Dendritic cell treated with granulocyte-macrophage colony-stimulating factor and Interleukin-4, amounts not matched to agents 40 ng/mL and 50 ng/mL, for 4 days (primary cell): Measurements from ENCODE around the gene SIGLEC9.
"Not testable (repeated sequence)": the region's sequence is repeated elsewhere in the genome, so short reads cannot be mapped to it uniquely, and the experiment has no call there.

Experiments
- H3K27ac Mint-ChIP-seq: one replicate; pipeline ENCODE4 v1.8.0; 2022; ENCODE audit warnings: mild to moderate bottlenecking, mixed read lengths
- H3K27me3 Mint-ChIP-seq: one replicate; pipeline ENCODE4 v1.8.0; 2022; ENCODE audit warnings: mild to moderate bottlenecking, mixed read lengths
- H3K36me3 Mint-ChIP-seq: one replicate; pipeline ENCODE4 v1.8.0; 2022; ENCODE audit warnings: low read depth, mixed read lengths
- H3K4me1 Mint-ChIP-seq: one replicate; pipeline ENCODE4 v1.8.0; 2022; ENCODE audit warnings: low read depth, mixed read lengths
- H3K4me3 Mint-ChIP-seq: one replicate; pipeline ENCODE4 v1.8.0; 2022; ENCODE audit warnings: mild to moderate bottlenecking, moderate library complexity, mixed read lengths
- H3K9me3 Mint-ChIP-seq: one replicate; pipeline ENCODE4 v1.8.0; 2022; ENCODE audit warnings: mixed read lengths
- intact Hi-C: fragments of 100-400 bp; cut with micrococcal nuclease; formaldehyde crosslinking; loops from one replicate; pipeline ENCODE4 v1.15.0; 2022

Gene SIGLEC9

GRCh38 chr19:51136851-51137551 is 12.3 kb downstream of the SIGLEC9 start:
- Mint-ChIP-seq H3K4me3 (peak overlapping the region; percentile 81), H3K27me3 (no peaks in the 10 kb centered on the region), H3K4me1 (peaks cover 90% of the 10 kb centered on the region), H3K36me3 (peaks cover 42% of the 10 kb centered on the region), H3K9me3 (no peaks in the 10 kb centered on the region), H3K27ac (peak overlapping the region; percentile 98)
- intact Hi-C loops = loop anchor here (2.0 kb wide), 2 partner anchors 14 to 28 kb away; partner anchors contain the start of gene CTU1

- Mint-ChIP-seq H3K9me3 (no peaks in the 10 kb centered on the region), H3K4me1 (peaks cover 91% of the 10 kb centered on the region), H3K27me3 (no peaks in the 10 kb centered on the region), H3K4me3 (peak overlapping the region; percentile 81), H3K27ac (peak overlapping the region; percentile 98), H3K36me3 (peaks cover 42% of the 10 kb centered on the region)
- intact Hi-C loops = loop anchor here (2.0 kb wide), 2 partner anchors 15 to 29 kb away; partner anchors contain the start of gene CTU1
Measured at GRCh38 chr19:51137792-51138425, 13.2 kb downstream of the SIGLEC9 start.

GRCh38 chr19:51138549-51138979 is 13.9 kb downstream of the SIGLEC9 start:
- H3K4me3 Mint-ChIP-seq = peak overlapping the region; percentile 81
- peaks cover 42% of the 10 kb centered on the region for H3K36me3 Mint-ChIP-seq
- H3K27me3 Mint-ChIP-seq = no peaks in the 10 kb centered on the region
- peak overlapping the region; percentile 98 for H3K27ac Mint-ChIP-seq
- H3K4me1 Mint-ChIP-seq = peaks cover 98% of the 10 kb centered on the region
- intact Hi-C loops = no loop called here
- H3K9me3 Mint-ChIP-seq = no peaks in the 10 kb centered on the region

- intact Hi-C loops = no loop called here
- no peaks in the 10 kb centered on the region for H3K27me3 Mint-ChIP-seq
- H3K9me3 Mint-ChIP-seq = no peaks in the 10 kb centered on the region
- peak overlapping the region; percentile 81 for H3K4me3 Mint-ChIP-seq
- peak overlapping the region; percentile 98 for H3K27ac Mint-ChIP-seq
- H3K4me1 Mint-ChIP-seq = peaks cover 100% of the 10 kb centered on the region
- peaks cover 41% of the 10 kb centered on the region for H3K36me3 Mint-ChIP-seq
Measured at GRCh38 chr19:51139299-51140014, 14.8 kb downstream of the SIGLEC9 start.

- Mint-ChIP-seq H3K36me3 (peaks cover 43% of the 10 kb centered on the region), H3K9me3 (no peaks in the 10 kb centered on the region), H3K27ac (peak overlapping the region; percentile 98), H3K27me3 (no peaks in the 10 kb centered on the region), H3K4me1 (peaks cover 100% of the 10 kb centered on the region), H3K4me3 (peak overlapping the region; percentile 81)
- intact Hi-C loops = no loop called here
Measured at GRCh38 chr19:51140441-51140840, 15.7 kb downstream of the SIGLEC9 start.

DNA sequence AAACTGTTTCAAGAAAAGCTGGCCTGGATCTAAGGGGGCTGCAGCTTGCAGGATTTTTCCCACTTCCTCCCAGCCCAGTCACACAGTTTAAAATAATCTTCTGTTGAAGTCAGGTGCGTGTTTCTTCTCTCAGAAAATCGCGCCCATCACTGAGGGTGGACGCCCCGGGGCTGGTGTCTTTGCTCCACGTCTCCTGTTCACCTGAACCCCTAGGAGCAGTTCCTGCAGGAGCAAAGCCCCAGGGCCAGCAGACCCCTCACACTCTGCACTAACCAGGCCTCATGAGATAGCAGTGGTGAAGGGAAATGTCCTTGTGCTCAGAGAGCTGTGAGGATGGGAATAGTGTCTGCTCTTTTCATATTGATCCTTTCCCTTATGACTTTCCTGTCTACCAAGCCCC is 16.5 kb downstream of the SIGLEC9 start:
- Mint-ChIP-seq H3K27ac (peak overlapping the region; percentile 98), H3K9me3 (no peaks in the 10 kb centered on the region), H3K4me1 (peaks cover 100% of the 10 kb centered on the region), H3K4me3 (peak overlapping the region; percentile 74), H3K27me3 (no peaks in the 10 kb centered on the region), H3K36me3 (peaks cover 45% of the 10 kb centered on the region)
- intact Hi-C loops = no loop called here

GRCh38 chr19:51142119-51142518 is 17.4 kb downstream of the SIGLEC9 start, which contains the start of gene SIGLEC7:
Gene SIGLEC7 (plus strand): TSS chr19:51142301. CDS start chr19:51142370, 69 bp downstream.
- Mint-ChIP-seq H3K27ac (peak within 1 kb of the TSS; percentile 98), H3K9me3 (no peaks in the 10 kb centered on the region), H3K36me3 (peaks cover 51% of the 10 kb centered on the region), H3K4me3 (peak within 1 kb of the TSS; percentile 74), H3K4me1 (peaks cover 100% of the 10 kb centered on the region), H3K27me3 (no peaks in the 10 kb centered on the region)
- intact Hi-C loops = no loop called here

DNA sequence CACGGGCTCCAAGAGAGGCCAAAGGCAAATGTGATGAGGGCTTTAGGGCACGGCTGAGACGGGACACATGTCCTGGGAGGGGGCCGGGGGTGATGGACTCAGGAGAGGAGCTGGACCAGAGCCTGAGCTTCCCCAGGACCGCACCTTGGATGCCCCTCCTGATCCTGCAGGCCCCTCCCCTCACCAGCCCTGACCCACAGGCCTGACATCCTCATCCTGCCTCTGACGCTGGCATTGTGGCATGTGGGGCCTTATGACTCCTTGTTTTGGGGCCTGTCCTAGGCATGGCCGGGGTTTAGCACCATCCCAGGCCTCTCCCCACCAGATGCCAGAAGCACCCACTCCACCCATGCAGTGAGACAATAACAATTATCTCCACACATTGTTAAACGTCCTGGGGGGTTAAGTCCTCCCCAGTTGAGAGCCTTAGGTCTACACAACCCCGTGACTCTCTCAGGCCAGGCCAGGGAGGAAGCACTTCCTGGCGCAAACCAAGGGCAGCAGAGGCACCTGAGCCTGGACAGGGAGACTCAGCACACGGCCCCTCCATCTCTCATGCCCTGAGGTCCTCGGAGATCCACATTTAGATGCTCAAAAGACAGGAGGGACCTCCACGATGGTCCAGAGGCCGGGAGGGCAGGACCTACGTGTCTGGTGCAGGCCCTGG is 18.2 kb downstream of the SIGLEC9 start:
- intact Hi-C loops, H3K27me3 Mint-ChIP-seq, H3K9me3 Mint-ChIP-seq: not testable (repeated sequence)
- peaks cover 52% of the 10 kb centered on the region for H3K36me3 Mint-ChIP-seq
- peaks cover 100% of the 10 kb centered on the region for H3K4me1 Mint-ChIP-seq
- H3K4me3 Mint-ChIP-seq = peak overlapping the region; percentile 74
- H3K27ac Mint-ChIP-seq = peak overlapping the region; percentile 98

DNA sequence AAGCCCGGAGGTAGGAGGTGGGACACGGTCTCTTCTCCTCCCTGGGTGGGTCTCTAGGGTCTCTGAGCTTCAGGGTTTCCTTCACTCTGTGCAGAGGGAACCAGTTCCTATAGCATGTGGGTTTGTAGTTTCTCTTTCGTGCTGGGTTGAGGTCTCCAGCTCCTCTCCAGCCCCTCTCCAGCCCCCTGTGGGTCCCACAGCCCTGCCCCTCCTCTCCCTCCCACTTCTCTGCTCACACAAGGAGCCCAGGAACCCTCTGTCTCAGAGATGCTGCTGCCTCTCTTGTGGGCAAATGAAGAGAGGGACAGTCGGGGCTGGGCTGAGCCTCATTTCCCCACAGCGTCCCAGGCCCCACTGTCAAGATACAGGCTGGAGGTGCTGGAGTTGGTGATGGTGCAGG is 18.8 kb downstream of the SIGLEC9 start:
- Mint-ChIP-seq H3K4me1 (peaks cover 100% of the 10 kb centered on the region), H3K36me3 (peaks cover 51% of the 10 kb centered on the region), H3K9me3 (no peaks in the 10 kb centered on the region), H3K27me3 (no peaks in the 10 kb centered on the region), H3K27ac (peak overlapping the region; percentile 98), H3K4me3 (peak overlapping the region; percentile 74)
- intact Hi-C loops = no loop called here

DNA sequence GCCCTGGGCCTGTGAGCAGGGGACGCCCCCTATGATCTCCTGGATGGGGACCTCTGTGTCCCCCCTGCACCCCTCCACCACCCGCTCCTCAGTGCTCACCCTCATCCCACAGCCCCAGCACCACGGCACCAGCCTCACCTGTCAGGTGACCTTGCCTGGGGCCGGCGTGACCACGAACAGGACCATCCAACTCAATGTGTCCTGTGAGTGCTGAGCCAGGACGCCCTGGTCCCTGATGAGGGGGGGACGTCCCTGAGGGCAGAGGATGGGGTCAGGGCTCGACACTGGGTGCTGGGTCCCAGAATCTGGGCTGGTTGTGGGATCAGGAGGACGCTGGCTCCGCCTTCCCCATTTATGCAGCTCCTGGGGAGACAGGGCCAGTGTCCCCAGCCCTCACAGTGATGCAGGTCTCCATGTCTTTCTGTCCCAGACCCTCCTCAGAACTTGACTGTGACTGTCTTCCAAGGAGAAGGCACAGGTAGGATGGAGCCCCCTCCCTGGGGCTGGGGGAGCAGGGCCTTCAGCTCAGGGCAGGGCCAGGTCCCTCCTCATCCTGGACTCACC is 19.9 kb downstream of the SIGLEC9 start:
- peak overlapping the region; percentile 74 for H3K4me3 Mint-ChIP-seq
- peak overlapping the region; percentile 98 for H3K27ac Mint-ChIP-seq
- intact Hi-C loops = no loop called here
- peaks cover 100% of the 10 kb centered on the region for H3K4me1 Mint-ChIP-seq
- no peaks in the 10 kb centered on the region for H3K27me3 Mint-ChIP-seq
- H3K9me3 Mint-ChIP-seq = no peaks in the 10 kb centered on the region
- peaks cover 48% of the 10 kb centered on the region for H3K36me3 Mint-ChIP-seq

DNA sequence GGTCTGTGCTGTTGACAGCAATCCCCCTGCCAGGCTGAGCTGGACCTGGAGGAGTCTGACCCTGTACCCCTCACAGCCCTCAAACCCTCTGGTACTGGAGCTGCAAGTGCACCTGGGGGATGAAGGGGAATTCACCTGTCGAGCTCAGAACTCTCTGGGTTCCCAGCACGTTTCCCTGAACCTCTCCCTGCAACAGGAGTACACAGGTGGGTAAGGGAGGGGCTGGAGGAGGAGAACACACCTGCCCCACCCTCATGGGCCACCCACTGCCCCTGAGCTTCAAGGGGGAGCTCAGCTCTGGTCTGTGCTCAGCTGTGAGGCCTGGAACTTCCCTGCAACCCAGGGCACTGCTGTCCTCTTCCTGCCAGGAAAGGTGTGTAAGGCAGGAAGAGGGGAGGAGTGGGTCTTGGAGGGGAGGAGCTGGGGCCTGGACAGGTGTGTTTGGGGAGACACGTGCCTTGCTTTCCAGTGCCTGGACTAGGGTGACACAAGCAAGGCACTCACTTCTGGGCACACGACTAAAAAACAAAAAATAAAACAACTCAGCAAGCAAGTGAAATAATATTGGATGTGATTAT is 21.3 kb downstream of the SIGLEC9 start:
- Mint-ChIP-seq H3K4me1 (peaks cover 96% of the 10 kb centered on the region), H3K27me3 (no peaks in the 10 kb centered on the region), H3K36me3 (peaks cover 51% of the 10 kb centered on the region), H3K27ac (peak overlapping the region; percentile 79), H3K9me3 (no peaks in the 10 kb centered on the region), H3K4me3 (no peak overlapping the region)
- intact Hi-C loops = no loop called here

- Mint-ChIP-seq H3K27ac (peak overlapping the region; percentile 79), H3K4me1 (peaks cover 96% of the 10 kb centered on the region), H3K36me3 (peaks cover 58% of the 10 kb centered on the region), H3K27me3 (no peaks in the 10 kb centered on the region), H3K9me3 (no peaks in the 10 kb centered on the region), H3K4me3 (no peak overlapping the region)
- intact Hi-C loops = no loop called here
Measured at GRCh38 chr19:51146751-51147150, 22.0 kb downstream of the SIGLEC9 start.

DNA sequence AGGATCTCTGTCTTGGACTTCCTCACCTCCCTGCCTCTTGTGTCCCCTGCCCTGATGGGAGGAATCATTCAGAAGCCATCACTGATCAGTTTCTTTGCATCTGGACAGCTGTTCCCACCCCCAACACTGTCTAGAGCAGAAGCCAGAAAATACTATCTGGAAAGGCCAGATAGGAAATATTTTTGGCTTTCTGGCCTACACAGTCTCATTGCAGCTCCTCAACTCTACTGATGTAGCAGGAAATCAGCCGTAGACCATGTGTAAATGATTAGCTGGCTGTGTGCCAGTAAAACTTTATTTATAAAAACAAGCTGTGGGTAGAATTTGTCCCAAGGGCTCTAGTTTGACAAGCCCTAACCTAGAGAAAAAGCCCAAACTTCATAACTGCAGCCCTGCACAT is 23.0 kb downstream of the SIGLEC9 start:
- no peak overlapping the region for H3K4me3 Mint-ChIP-seq
- intact Hi-C loops = no loop called here
- H3K4me1 Mint-ChIP-seq = peaks cover 96% of the 10 kb centered on the region
- H3K36me3 Mint-ChIP-seq = peaks cover 68% of the 10 kb centered on the region
- no peaks in the 10 kb centered on the region for H3K27me3 Mint-ChIP-seq
- peak overlapping the region; percentile 79 for H3K27ac Mint-ChIP-seq
- H3K9me3 Mint-ChIP-seq = no peaks in the 10 kb centered on the region
